ENCODE data around the gene TRIP6. TPM values are rescaled to one million over a fixed set of nuclear protein-coding genes. Genes with fewer than 3 reads are reported as not detected.
A peak's percentile ranks its signal among the peaks of the same experiment; 100 is the strongest.

The TRIP6 gene
- polyA plus RNA-seq, 1 experiment: 65.9 TPM

- ChIA-PET CTCF (interaction anchor here (0.5 to 2.8 kb wide), 3 partner anchors 29 to 412 kb away, joined by 3 to 21 read pairs (median 8); partner anchors contain the start of gene POP7), POLR2A (interaction anchor here (0.5 to 2.7 kb wide), 3 partner anchors 18 to 124 kb away, joined by 4 to 9 read pairs (median 4); partner anchors contain the start of gene POP7)
- no peak for DNase-seq (ENCODE audit: low read depth, low spot score)
Measured at GRCh38 chr7:100829150-100829716, 38.0 kb upstream of the TRIP6 start.

GRCh38 chr7:100830396-100830795, 36.8 kb upstream of the TRIP6 start:
- Histone ChIP-seq H3K4me3 (ENCODE audit: low read depth, low read length) (no peak overlapping the region), H3K27me3 (ENCODE audit: control insufficient read depth, insufficient read depth, low read length) (no peaks in the 10 kb centered on the region), H3K27ac (ENCODE audit: low read depth, low read length) (no peak overlapping the region), H3K9me3 (ENCODE audit: control insufficient read depth, insufficient read depth, low read length) (no peaks in the 10 kb centered on the region)
- no peak for DNase-seq (ENCODE audit: low read depth, low spot score)
- POLR2A ChIA-PET: no interaction called here
- TF ChIP-seq CTCF (IDR thresholded peaks at IDR 0.05; ENCODE audit: low read depth, low read length): no peak
- CTCF ChIA-PET: no interaction called here

More at GRCh38 chr7:100829150-100829716, 38.0 kb upstream of the TRIP6 start:
- H3K4me3 ChIP-seq (ENCODE audit: low read depth, low read length): no peak overlapping the region
- no peak for TF ChIP-seq CTCF (IDR thresholded peaks at IDR 0.05; ENCODE audit: low read depth, low read length)
- H3K9me3 ChIP-seq (ENCODE audit: control insufficient read depth, insufficient read depth, low read length): no peaks in the 10 kb centered on the region
- H3K27ac ChIP-seq (ENCODE audit: low read depth, low read length): no peak overlapping the region
- H3K27me3 ChIP-seq (ENCODE audit: control insufficient read depth, insufficient read depth, low read length): no peaks in the 10 kb centered on the region

GRCh38 chr7:100832281-100832633, 34.9 kb upstream of the TRIP6 start:
- ChIA-PET CTCF (interaction anchor here (0.7 to 2.4 kb wide), 3 partner anchors 23 to 127 kb away, joined by 3 to 8 read pairs (median 6); partner anchors contain the start of gene POP7), POLR2A (no interaction called here)
- Histone ChIP-seq H3K9me3 (ENCODE audit: control insufficient read depth, insufficient read depth, low read length) (no peaks in the 10 kb centered on the region; the same call in 1 of the 2 replicates), H3K27me3 (ENCODE audit: control insufficient read depth, insufficient read depth, low read length) (no peaks in the 10 kb centered on the region), H3K4me3 (ENCODE audit: low read depth, low read length) (no peak overlapping the region), H3K27ac (ENCODE audit: low read depth, low read length) (no peak overlapping the region)
- TF ChIP-seq CTCF (IDR thresholded peaks at IDR 0.05; ENCODE audit: low read depth, low read length): no peak
- no peak for DNase-seq (ENCODE audit: low read depth, low spot score)

GRCh38 chr7:100835903-100836811, 31.0 kb upstream of the TRIP6 start:
- ChIA-PET POLR2A (no interaction called here), CTCF (interaction anchor here (1.8 kb wide), 1 partner anchor 9 kb away, joined by 4 read pairs; the partner anchor contains the start of gene EPHB4)
- Histone ChIP-seq H3K27me3 (ENCODE audit: control insufficient read depth, insufficient read depth, low read length) (no peaks in the 10 kb centered on the region), H3K9me3 (ENCODE audit: control insufficient read depth, insufficient read depth, low read length) (no peaks in the 10 kb centered on the region; the same call in 1 of the 2 replicates), H3K4me3 (ENCODE audit: low read depth, low read length) (no peak overlapping the region), H3K27ac (ENCODE audit: low read depth, low read length) (no peak overlapping the region)
- no peak for DNase-seq (ENCODE audit: low read depth, low spot score)
- TF ChIP-seq CTCF (IDR thresholded peaks at IDR 0.05; ENCODE audit: low read depth, low read length): no peak

GRCh38 chr7:100836812-100837098, 30.4 kb upstream of the TRIP6 start:
- ChIA-PET CTCF (interaction anchor here (1.8 kb wide), 1 partner anchor 9 kb away, joined by 4 read pairs; the partner anchor contains the start of gene EPHB4), POLR2A (no interaction called here)
- no peak for TF ChIP-seq CTCF (IDR thresholded peaks at IDR 0.05; ENCODE audit: low read depth, low read length)
- Histone ChIP-seq H3K4me3 (ENCODE audit: low read depth, low read length) (no peak overlapping the region; the same call in 1 of the 2 replicates), H3K27me3 (ENCODE audit: control insufficient read depth, insufficient read depth, low read length) (no peaks in the 10 kb centered on the region), H3K27ac (ENCODE audit: low read depth, low read length) (peak overlapping the region; percentile 61), H3K9me3 (ENCODE audit: control insufficient read depth, insufficient read depth, low read length) (no peaks in the 10 kb centered on the region; the same call in 1 of the 2 replicates)
- DNase-seq (ENCODE audit: low read depth, low spot score): no peak
